HEK293T (cell line): ENCODE results near the gene RPL13A.
"Not testable (repeated sequence)": the region's sequence is repeated elsewhere in the genome, so short reads cannot be mapped to it uniquely, and the experiment has no call there.

Source experiments
- CTCF ChIA-PET: fragments of 350-600 bp; formaldehyde crosslinking; extraction: SDS; loops from one replicate; lab custom pipeline; 2021; ENCODE audit warnings: antibody characterized with exemption, inconsistent platforms; lab: Yijun Ruan, JAX
- POLR2A ChIA-PET: fragments of 350-600 bp; formaldehyde crosslinking; extraction: SDS; loops from one replicate; lab custom pipeline; 2020; ENCODE audit warnings: antibody characterized with exemption, inconsistent platforms; lab: Yijun Ruan, JAX
- DNase-seq: peaks from one replicate; pipeline ENCODE4 v3.0.0; 2012; ENCODE audit warnings: mixed read lengths; ENCODE audit errors: extremely low spot score
- ARNT ChIP-seq: fragments of 450-650 bp; IDR thresholded peaks from 2 replicates; pipeline ENCODE4 v1.6.1; 2017; ENCODE audit warnings: mild to moderate bottlenecking
- BHLHE40 ChIP-seq: fragments of 450-650 bp; IDR thresholded peaks from 2 replicates; pipeline ENCODE4 v1.6.1; 2016; ENCODE audit warnings: mild to moderate bottlenecking, moderate library complexity, borderline replicate concordance
- CTBP1 ChIP-seq: fragments of 450-650 bp; IDR thresholded peaks from 2 replicates; pipeline ENCODE4 v1.6.1; 2016; ENCODE audit warnings: borderline replicate concordance
- ELF4 ChIP-seq: fragments of 450-650 bp; IDR thresholded peaks from 2 replicates; pipeline ENCODE4 v1.6.1; 2017; ENCODE audit warnings: antibody characterized with exemption
- FOXA1 ChIP-seq: fragments of 450-650 bp; IDR thresholded peaks from 2 replicates; pipeline ENCODE4 v1.6.1; 2016; ENCODE audit warnings: mild to moderate bottlenecking
- FOXK2 ChIP-seq: fragments of 450-650 bp; IDR thresholded peaks from 2 replicates; pipeline ENCODE4 v1.6.1; 2016; ENCODE audit warnings: mild to moderate bottlenecking
- FOXM1 ChIP-seq: fragments of 450-650 bp; IDR thresholded peaks from 2 replicates; pipeline ENCODE4 v1.6.1; 2017; ENCODE audit warnings: mild to moderate bottlenecking, borderline replicate concordance
- HDGF ChIP-seq: fragments of 450-650 bp; IDR thresholded peaks from 2 replicates; pipeline ENCODE4 v1.6.1; 2017; ENCODE audit warnings: antibody characterized with exemption, borderline replicate concordance
- L3MBTL2 ChIP-seq: fragments of 450-650 bp; conservative IDR thresholded peaks from 2 replicates; pipeline ENCODE4 v1.6.1; 2016; ENCODE audit warnings: mild to moderate bottlenecking
- LEF1 ChIP-seq: fragments of 450-650 bp; IDR thresholded peaks from 2 replicates; pipeline ENCODE4 v1.6.1; 2017; ENCODE audit warnings: mild to moderate bottlenecking, borderline replicate concordance
- NFRKB ChIP-seq: fragments of 450-650 bp; IDR thresholded peaks from 2 replicates; pipeline ENCODE4 v1.6.1; 2016; ENCODE audit warnings: mild to moderate bottlenecking, moderate library complexity
- SP1 ChIP-seq: fragments of 450-650 bp; IDR thresholded peaks from 2 replicates; pipeline ENCODE4 v1.6.1; 2017
- SUZ12 ChIP-seq: fragments of 450-650 bp; IDR thresholded peaks from 2 replicates; pipeline ENCODE4 v1.6.1; 2016; ENCODE audit warnings: mild to moderate bottlenecking
- TARDBP ChIP-seq: fragments of 450-650 bp; IDR thresholded peaks from 2 replicates; pipeline ENCODE4 v1.6.1; 2016
- ZNF384 ChIP-seq: fragments of 450-650 bp; IDR thresholded peaks from 2 replicates; pipeline ENCODE4 v1.6.1; 2016
- TF ChIP-seq, protein P1 (sequence below): fragments of 450-650 bp; IDR thresholded peaks from 2 replicates; pipeline ENCODE4 v1.6.1; 2016

Gene RPL13A

DNA sequence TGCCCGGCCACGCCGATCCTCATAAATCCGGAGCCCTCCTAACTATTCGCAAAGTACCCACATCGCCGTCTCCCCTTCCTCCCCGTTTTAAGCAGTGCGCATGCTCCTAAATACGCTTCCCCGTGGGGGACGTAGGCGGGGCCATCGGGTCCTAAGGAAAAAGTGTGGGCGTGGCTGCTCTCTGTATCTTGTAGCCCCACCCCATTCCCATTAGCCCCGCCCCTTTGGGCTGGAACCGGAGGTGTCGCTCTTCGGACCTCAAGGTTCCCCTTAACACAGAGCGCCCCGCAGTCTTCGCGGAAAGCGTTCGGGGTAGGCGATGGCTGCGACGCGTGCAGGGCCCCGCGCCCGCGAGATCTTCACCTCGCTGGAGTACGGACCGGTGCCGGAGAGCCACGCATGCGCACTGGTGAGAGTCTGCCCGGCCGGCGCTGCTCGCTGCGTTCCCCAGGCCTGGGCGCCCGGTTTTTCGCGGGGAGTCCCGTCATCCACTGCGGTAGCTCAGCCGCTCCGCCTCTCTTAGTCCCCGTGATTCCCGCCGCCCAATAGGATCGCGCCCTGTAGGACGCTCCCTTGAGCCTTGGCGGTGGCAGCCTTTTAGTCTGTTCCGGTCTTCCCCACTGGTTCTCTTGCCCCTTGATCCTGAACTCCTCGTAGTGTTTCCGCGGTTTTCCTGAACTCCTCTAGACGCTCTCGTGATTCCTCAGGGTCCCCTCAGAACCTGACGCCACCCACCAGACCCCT is 34.2 kb upstream of the RPL13A start, which contains the start of gene ALDH16A1:
Gene ALDH16A1 (plus strand): TSS at position 213 of the 744 bp plus-strand sequence. CDS start 107 bp downstream, at position 320.
- CTCF ChIA-PET: interaction anchor here (1.1 to 2.3 kb wide), 4 partner anchors 8 to 23 kb away, joined by 3 to 6 read pairs (median 5); partner anchors contain the start of gene FLT3LG

DNA sequence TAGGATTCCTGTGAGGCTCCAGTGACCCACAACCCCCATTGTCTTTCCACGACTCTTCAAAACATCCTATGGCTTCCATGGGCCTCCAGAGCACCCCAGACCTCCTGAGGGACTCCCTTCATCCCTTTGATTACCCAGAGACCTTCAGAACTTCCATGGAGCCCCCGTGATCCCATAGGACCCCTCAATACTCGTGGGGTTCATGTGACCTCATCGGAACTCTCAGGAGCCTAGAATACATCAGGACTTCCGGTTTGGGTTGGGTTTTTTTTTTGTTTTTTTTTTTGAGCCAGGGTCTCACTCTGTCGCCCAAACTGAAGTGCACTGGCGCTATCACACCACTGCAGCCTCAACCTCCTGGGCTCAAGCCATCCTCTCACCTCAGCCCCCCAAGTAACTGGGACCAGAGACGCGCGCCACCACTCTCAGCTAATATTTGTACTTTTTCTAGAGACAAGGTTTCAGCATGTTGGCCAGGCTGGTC is 33.6 kb upstream of the RPL13A start:
- TF ChIP-seq CTBP1 (no peak), L3MBTL2 (no peak), ZNF384 (no peak), FOXK2 (no peak), FOXA1 (no peak), FOXM1 (no peak), SP1 (no peak)
- TF ChIP-seq, protein P1, sequence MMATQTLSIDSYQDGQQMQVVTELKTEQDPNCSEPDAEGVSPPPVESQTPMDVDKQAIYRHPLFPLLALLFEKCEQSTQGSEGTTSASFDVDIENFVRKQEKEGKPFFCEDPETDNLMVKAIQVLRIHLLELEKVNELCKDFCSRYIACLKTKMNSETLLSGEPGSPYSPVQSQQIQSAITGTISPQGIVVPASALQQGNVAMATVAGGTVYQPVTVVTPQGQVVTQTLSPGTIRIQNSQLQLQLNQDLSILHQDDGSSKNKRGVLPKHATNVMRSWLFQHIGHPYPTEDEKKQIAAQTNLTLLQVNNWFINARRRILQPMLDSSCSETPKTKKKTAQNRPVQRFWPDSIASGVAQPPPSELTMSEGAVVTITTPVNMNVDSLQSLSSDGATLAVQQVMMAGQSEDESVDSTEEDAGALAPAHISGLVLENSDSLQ: no peak
- CTCF ChIA-PET: interaction anchor here (1.2 to 2.3 kb wide), 3 partner anchors 9 to 22 kb away, joined by 3 to 6 read pairs (median 6); no protein-coding TSS in a partner anchor

More for the DNA sequence above, 34.2 kb upstream of the RPL13A start, which contains the start of gene ALDH16A1:
- no peak for TF ChIP-seq TARDBP
- TF ChIP-seq NFRKB: no peak
- no peak for TF ChIP-seq HDGF
- TF ChIP-seq ELF4: no peak; the same call in 1 of the 2 replicates
- TF ChIP-seq L3MBTL2: peak; percentile 87
- peak; percentile 96 for DNase-seq
- POLR2A ChIA-PET: interaction anchor here (0.6 to 4.7 kb wide), 30 partner anchors 8 to 397 kb away, joined by 3 to 41 read pairs (median 5); partner anchors contain the start of genes FLT3LG, GFY, RPS11 and SLC17A7

DNA sequence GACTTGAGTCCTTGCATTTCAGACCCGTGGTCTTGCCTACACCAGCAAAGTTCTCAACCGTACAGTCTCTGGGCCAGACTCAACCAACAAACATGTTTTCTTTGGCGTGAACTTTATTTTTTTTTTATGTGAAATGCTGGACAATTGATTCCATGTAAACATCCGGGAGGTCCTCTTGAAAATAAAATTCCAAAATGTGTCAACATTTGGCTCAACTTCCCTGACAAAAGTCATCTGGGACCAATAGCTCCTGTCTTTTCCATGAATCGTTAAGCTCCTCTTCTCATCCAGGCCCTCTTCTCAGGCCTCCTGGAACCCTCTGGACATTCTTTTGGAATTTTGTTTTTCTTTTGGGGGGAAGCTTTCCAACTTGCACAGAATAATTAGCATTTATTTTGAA is 31.6 kb upstream of the RPL13A start:
- no peak for DNase-seq
- CTCF ChIA-PET: no interaction called here
- POLR2A ChIA-PET: interaction anchor here (1.3 to 2.3 kb wide), 2 partner anchors 13 to 40 kb away, joined by 3 to 4 read pairs; no protein-coding TSS in a partner anchor
- no peak for TF ChIP-seq CTBP1
- TF ChIP-seq ZNF384: no peak
- no peak for TF ChIP-seq L3MBTL2
- TF ChIP-seq, protein P1: no peak
- no peak for TF ChIP-seq FOXK2
- TF ChIP-seq FOXM1: no peak
- no peak for TF ChIP-seq SUZ12
- TF ChIP-seq NFRKB: no peak
- TF ChIP-seq ARNT: no peak
- no peak for TF ChIP-seq FOXA1
- TF ChIP-seq TARDBP: no peak
- no peak for TF ChIP-seq HDGF
- no peak for TF ChIP-seq LEF1
- TF ChIP-seq SP1: no peak
- TF ChIP-seq ELF4: no peak

More for the DNA sequence above, 33.6 kb upstream of the RPL13A start:
- no peak for DNase-seq
- POLR2A ChIA-PET: interaction anchor here (0.7 to 4.7 kb wide), 27 partner anchors 8 to 727 kb away, joined by 3 to 41 read pairs (median 5); partner anchors contain the start of genes FLT3LG, GFY, RPS11 and SLC17A7

DNA sequence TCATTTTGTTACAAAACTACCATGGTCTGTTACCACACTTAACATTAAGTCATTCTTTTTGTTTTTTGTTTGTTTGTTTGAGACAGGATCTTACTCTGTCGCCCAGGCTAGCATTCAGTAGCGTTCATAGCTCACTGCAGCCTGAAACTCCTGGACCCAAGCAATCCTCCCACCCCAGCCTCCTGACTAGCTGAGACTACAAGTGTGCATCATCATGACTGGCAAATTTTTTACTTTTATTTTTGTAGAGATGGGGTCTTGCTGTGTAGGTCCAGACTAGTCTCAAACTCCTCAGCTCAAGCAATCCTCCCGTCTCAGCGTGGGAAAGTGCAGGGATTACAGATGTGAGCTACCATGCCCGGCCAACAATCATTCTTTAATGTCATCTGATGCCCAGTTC is 31.1 kb upstream of the RPL13A start:
- POLR2A ChIA-PET: interaction anchor here (1.3 to 2.3 kb wide), 2 partner anchors 12 to 39 kb away, joined by 3 to 4 read pairs; no protein-coding TSS in a partner anchor
- DNase-seq: no peak
- CTCF ChIA-PET: no interaction called here
- TF ChIP-seq SUZ12: no peak
- no peak for TF ChIP-seq BHLHE40
- no peak for TF ChIP-seq HDGF
- no peak for TF ChIP-seq FOXM1
- TF ChIP-seq L3MBTL2: no peak
- no peak for TF ChIP-seq ZNF384
- no peak for TF ChIP-seq ELF4
- TF ChIP-seq FOXA1: no peak

DNA sequence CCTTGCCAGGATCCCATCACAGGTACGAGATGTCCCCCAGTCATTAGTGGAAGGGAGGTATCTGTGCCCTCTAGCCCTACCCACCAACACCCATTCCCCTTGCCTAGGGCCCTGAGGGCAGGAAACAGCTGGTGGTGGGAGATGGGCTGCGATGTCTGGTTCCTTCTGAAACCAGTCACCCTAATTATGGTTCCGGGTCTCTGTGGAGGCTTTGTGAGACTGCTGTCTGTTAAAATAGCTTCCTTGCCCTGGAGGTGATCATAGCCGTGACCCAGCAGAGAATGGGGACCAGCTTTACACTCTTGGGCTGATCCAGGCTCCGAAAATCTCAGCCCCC is 28.9 kb upstream of the RPL13A start:
- DNase-seq: no peak
- TF ChIP-seq, protein P1: no peak
- TF ChIP-seq TARDBP (no peak), NFRKB (no peak), SP1 (no peak), ARNT (no peak), BHLHE40 (no peak), FOXM1 (no peak), ELF4 (no peak), ZNF384 (no peak), FOXK2 (no peak), L3MBTL2 (no peak), HDGF (no peak), LEF1 (no peak), CTBP1 (no peak), SUZ12 (no peak), FOXA1 (no peak)
- CTCF ChIA-PET: no interaction called here
- POLR2A ChIA-PET: interaction anchor here (1.0 kb wide), 1 partner anchor 18 kb away, joined by 4 read pairs; no protein-coding TSS in a partner anchor

DNA sequence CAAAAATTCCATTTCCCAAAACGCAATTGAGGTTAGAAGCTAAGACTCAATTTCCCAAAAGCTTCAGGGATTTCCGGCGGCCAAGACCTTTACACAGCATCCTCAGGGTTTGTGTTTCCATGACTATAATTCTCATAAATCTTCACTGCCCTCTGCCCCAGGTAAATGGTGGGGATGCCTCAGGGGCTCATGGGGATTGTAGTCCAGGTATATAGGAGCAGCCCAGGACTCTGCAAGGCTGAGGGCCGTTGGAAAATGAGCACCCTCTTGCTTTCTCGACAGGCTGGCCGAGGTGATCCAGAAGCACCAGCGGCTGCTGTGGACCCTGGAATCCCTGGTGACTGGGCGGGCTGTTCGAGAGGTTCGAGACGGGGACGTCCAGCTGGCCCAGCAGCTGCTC is 28.0 kb upstream of the RPL13A start:
- ChIA-PET POLR2A (interaction anchor here (1.0 kb wide), 1 partner anchor 7 kb away, joined by 4 read pairs; no protein-coding TSS in a partner anchor), CTCF (no interaction called here)
- no peak for DNase-seq
- TF ChIP-seq TARDBP (no peak), FOXM1 (no peak), FOXK2 (no peak)

DNA sequence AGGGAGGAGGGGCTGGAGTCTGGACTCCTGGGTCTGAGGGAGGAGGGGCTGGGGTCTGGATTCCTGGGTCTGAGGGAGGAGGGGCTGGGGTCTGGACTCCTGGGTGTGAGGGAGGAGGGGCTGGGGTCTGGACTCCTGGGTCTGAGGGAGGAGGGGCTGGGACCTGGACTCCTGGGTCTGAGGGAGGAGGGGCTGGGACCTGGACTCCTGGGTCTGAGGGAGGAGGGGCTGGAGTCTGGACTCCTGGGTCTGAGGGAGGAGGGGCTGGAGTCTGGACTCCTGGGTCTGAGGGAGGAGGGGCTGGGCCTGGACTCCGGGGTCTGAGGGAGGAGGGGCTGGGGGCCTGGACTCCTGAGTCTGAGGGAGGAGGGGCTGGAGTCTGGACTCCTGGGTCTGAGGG is 26.3 kb upstream of the RPL13A start:
- CTCF ChIA-PET, DNase-seq: not testable (repeated sequence)
- POLR2A ChIA-PET: interaction anchor here (0.8 kb wide), 1 partner anchor 8 kb away, joined by 4 read pairs; the partner anchor contains the start of gene ALDH16A1
